HG03342 (cell line): ENCODE data around the gene NR3C2.

Source experiments
- ATAC-seq: cut with Tn5 transposase; IDR thresholded peaks from one replicate; pipeline ENCODE4 v1.9.1; 2021; ENCODE audit warnings: mild to moderate bottlenecking, moderate library complexity; ENCODE audit not compliant: unreplicated experiment

The NR3C2 gene

GRCh38 chr4:148060264-148061140 lies 381.7 kb downstream of the NR3C2 start:
- ATAC-seq: no peak

GRCh38 chr4:148059617-148060180 lies 382.5 kb downstream of the NR3C2 start:
- no peak for ATAC-seq

GRCh38 chr4:148057984-148058859 lies 384.0 kb downstream of the NR3C2 start:
- ATAC-seq: no peak

- peak; percentile 47 for ATAC-seq
Measured at GRCh38 chr4:148057516-148057915, 384.7 kb downstream of the NR3C2 start.

- ATAC-seq: peak; percentile 76
Measured at GRCh38 chr4:148056879-148057278, 385.3 kb downstream of the NR3C2 start.

- no peak for ATAC-seq
Measured at GRCh38 chr4:148055844-148056243, 386.4 kb downstream of the NR3C2 start.

GRCh38 chr4:148054275-148054674 lies 387.9 kb downstream of the NR3C2 start:
- no peak for ATAC-seq

- ATAC-seq: no peak
Measured at GRCh38 chr4:148053298-148054003, 388.8 kb downstream of the NR3C2 start.

GRCh38 chr4:148052448-148052847 lies 389.8 kb downstream of the NR3C2 start:
- no peak for ATAC-seq

GRCh38 chr4:148051403-148051802 lies 390.8 kb downstream of the NR3C2 start:
- no peak for ATAC-seq

GRCh38 chr4:148048598-148048997 lies 393.6 kb downstream of the NR3C2 start:
- ATAC-seq: no peak

GRCh38 chr4:148044912-148045352 lies 397.3 kb downstream of the NR3C2 start:
- peak; percentile 96 for ATAC-seq

- ATAC-seq: no peak
Measured at GRCh38 chr4:148044089-148044911, 397.9 kb downstream of the NR3C2 start.

GRCh38 chr4:148041606-148042329 lies 400.4 kb downstream of the NR3C2 start:
- no peak for ATAC-seq

GRCh38 chr4:148034813-148035212 lies 407.4 kb downstream of the NR3C2 start:
- ATAC-seq: no peak

GRCh38 chr4:148030193-148030873 lies 411.9 kb downstream of the NR3C2 start:
- ATAC-seq: no peak

- no peak for ATAC-seq
Measured at GRCh38 chr4:148029781-148030180, 412.4 kb downstream of the NR3C2 start.
